ENCODE measurements around the gene DUOXA1. TPM values are rescaled to one million over a fixed set of nuclear protein-coding genes. Genes with fewer than 3 reads are reported as not detected.

Gene DUOXA1
- total and polyA plus RNA-seq, 9 donors = 0.30 to 4.1 (median 0.77) TPM

Other genes with a start within 250 kb of the DUOXA1 start
- 1 to 10 TPM in 1 of 7 donors, not detected in 6; 1.8 TPM for gene TERB2, start 173.2 kb downstream of the DUOXA1 start, total RNA-seq
- gene TERB2, start 173.2 kb downstream of the DUOXA1 start, polyA plus RNA-seq = not detected
- gene SORD, start 106.7 kb downstream of the DUOXA1 start, total RNA-seq = 10 to 100 TPM in 3 of 7 donors, 1 to 10 TPM in 4; 3.9 to 10.4 (median 8.3) TPM
- 10 to 100 TPM in 1 of 2 donors, 1 to 10 TPM in 1; 4.3 to 25.0 TPM for gene SORD, start 106.7 kb downstream of the DUOXA1 start, polyA plus RNA-seq
- gene DUOX2, start 15.7 kb downstream of the DUOXA1 start, total RNA-seq = 1 to 10 TPM in 1 of 7 donors, under 1 TPM in 6; 0.05 to 1.1 (median 0.63) TPM
- gene DUOX2, start 15.7 kb downstream of the DUOXA1 start, polyA plus RNA-seq = 1 to 10 TPM in 1 of 2 donors, under 1 TPM in 1; 0.30 to 1.6 TPM
- gene DUOXA2, start 15.6 kb downstream of the DUOXA1 start, total RNA-seq = under 1 TPM in 1 of 7 donors, not detected in 6; 0.18 TPM
- gene DUOXA2, start 15.6 kb downstream of the DUOXA1 start, polyA plus RNA-seq = under 1 TPM in 1 of 2 donors, not detected in 1; 0.17 TPM
- gene DUOX1, start 115 bp upstream of the DUOXA1 start, total RNA-seq = 1 to 10 TPM in 5 of 7 donors, under 1 TPM in 2; 0.23 to 9.2 (median 2.2) TPM
- under 1 TPM; 0.47 to 0.87 TPM for gene DUOX1, start 115 bp upstream of the DUOXA1 start, polyA plus RNA-seq
- 10 to 100 TPM; 18.3 to 45.3 (median 30.5) TPM for gene SHF, start 58.1 kb upstream of the DUOXA1 start, total RNA-seq
- gene SHF, start 58.1 kb upstream of the DUOXA1 start, polyA plus RNA-seq = 10 to 100 TPM; 17.5 to 31.2 TPM
- under 1 TPM in 3 of 7 donors, not detected in 4; 0.12 to 0.31 (median 0.17) TPM for gene SLC28A2, start 122.4 kb upstream of the DUOXA1 start, total RNA-seq
- gene SLC28A2, start 122.4 kb upstream of the DUOXA1 start, polyA plus RNA-seq = under 1 TPM in 1 of 2 donors, not detected in 1; 0.06 TPM
- gene GATM, start 248.7 kb upstream of the DUOXA1 start, total RNA-seq = 100 to 1,000 TPM in 6 of 7 donors, 10 to 100 TPM in 1; 43.6 to 218 (median 160) TPM
- 100 to 1,000 TPM; 104 to 116 TPM for gene GATM, start 248.7 kb upstream of the DUOXA1 start, polyA plus RNA-seq

Data from ovary (tissue), 9 donors.